Fibroblast of lung (primary cell): Measurements from ENCODE around the gene TKFC.

ENCODE experiments used
- EZH2 ChIP-seq: IDR thresholded peaks from 2 replicates; pipeline ENCODE4 v1.5.1; 2012; ENCODE audit warnings: low read length, control low read depth, mild to moderate bottlenecking; ENCODE audit errors: missing control alignments
- TF ChIP-seq, protein P1 (sequence below), 2 donors: IDR thresholded peaks in 1 of 2; conservative IDR thresholded peaks in 1 of 2; 1 replicate in 1 of 2; 2 replicates in 1 of 2; pipeline ENCODE4 v1.5.1; 2011 to 2012; ENCODE audit warnings: low read length in 2 of 2, control low read depth in 1 of 2, inconsistent platforms in 1 of 2, low read depth in 1 of 2, mild to moderate bottlenecking in 1 of 2

DNA sequence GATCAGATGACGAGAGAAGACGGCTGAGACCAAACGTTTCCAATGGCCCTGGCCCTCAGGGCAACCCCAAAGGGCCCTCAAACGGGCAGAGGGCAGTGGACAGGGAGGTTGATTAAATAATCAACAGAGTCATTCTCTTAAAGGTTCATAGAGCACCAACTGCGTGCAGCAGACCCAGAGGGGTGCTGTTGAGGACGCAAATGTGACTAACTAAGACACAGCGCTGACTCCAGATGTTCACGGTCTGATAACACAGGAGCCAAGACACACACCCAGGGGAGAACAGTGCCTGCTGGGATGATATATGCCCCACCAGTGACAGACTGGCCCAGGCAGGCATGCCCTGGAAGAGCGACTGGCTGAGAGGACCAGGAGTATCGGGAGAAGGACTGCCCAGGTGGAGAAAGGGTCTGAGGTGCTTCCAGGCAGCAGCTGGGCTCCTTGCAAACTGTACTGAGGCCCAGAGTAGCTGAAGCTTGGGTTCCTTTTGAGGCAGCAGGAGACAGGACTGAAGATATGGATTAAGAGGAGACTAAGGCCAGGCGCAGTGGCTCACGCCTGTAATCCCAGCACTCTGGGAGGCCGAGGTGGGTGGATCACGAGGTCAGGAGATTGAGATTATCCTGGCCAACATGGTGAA is 45.6 kb upstream of the TKFC start:
- TF ChIP-seq, protein P1, sequence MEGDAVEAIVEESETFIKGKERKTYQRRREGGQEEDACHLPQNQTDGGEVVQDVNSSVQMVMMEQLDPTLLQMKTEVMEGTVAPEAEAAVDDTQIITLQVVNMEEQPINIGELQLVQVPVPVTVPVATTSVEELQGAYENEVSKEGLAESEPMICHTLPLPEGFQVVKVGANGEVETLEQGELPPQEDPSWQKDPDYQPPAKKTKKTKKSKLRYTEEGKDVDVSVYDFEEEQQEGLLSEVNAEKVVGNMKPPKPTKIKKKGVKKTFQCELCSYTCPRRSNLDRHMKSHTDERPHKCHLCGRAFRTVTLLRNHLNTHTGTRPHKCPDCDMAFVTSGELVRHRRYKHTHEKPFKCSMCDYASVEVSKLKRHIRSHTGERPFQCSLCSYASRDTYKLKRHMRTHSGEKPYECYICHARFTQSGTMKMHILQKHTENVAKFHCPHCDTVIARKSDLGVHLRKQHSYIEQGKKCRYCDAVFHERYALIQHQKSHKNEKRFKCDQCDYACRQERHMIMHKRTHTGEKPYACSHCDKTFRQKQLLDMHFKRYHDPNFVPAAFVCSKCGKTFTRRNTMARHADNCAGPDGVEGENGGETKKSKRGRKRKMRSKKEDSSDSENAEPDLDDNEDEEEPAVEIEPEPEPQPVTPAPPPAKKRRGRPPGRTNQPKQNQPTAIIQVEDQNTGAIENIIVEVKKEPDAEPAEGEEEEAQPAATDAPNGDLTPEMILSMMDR (conservative IDR thresholded peaks at IDR 0.05 in 1 of 2, IDR thresholded peaks at IDR 0.05 in 1 of 2; ENCODE audit: low read depth in 1 of 2, low read length in 2 of 2) = no peak
- no peak for TF ChIP-seq EZH2
